Esophagus muscularis mucosa (tissue), 4 donors: ENCODE results near the gene MBNL1. TPM values are rescaled to one million over a fixed set of nuclear protein-coding genes. Genes with fewer than 3 reads are reported as not detected.

ENCODE experiments used
- DNase-seq: peaks from one replicate; pipeline ENCODE4 v3.0.0-alpha.2; 2017; ENCODE audit errors: extremely low spot score
- H3K27ac ChIP-seq, 4 donors: fragments of 200-600 bp; sonication (generic); replicated peaks in 1 of 4; 1 replicate in 3 of 4; 2 replicates in 1 of 4; pipeline ENCODE4 v1.5.1; 2016 to 2019; ENCODE audit warnings: mild to moderate bottlenecking in 1 of 4
- H3K27me3 ChIP-seq, 4 donors: fragments of 200-600 bp; sonication (generic); one replicate each; pipeline versions ENCODE4 v1.5.1 to v1.6.0; 2016 to 2019
- H3K36me3 ChIP-seq, 4 donors: fragments of 200-600 bp; sonication (generic); one replicate each; pipeline ENCODE4 v1.5.1; 2016 to 2019
- H3K4me1 ChIP-seq, 4 donors: fragments of 200-600 bp; sonication (generic); one replicate each; pipeline ENCODE4 v1.5.1; 2016 to 2019
- H3K4me3 ChIP-seq, 4 donors: fragments of 200-600 bp; sonication (generic); 1 replicate in 2 of 4; 2 replicates in 2 of 4; pipeline ENCODE4 v1.5.1; 2016 to 2019; ENCODE audit warnings: mild to moderate bottlenecking in 4 of 4, moderate library complexity in 1 of 4
- H3K9me3 ChIP-seq, 4 donors: fragments of 200-600 bp; sonication (generic); 1 replicate in 3 of 4; 2 replicates in 1 of 4; pipeline ENCODE4 v1.5.1; 2016 to 2019
- EP300 ChIP-seq: sonication (generic); formaldehyde crosslinking; IDR thresholded peaks from one replicate; pipeline ENCODE4 v1.6.1; 2017; ENCODE audit warnings: antibody characterized with exemption
- POLR2A ChIP-seq: fragments of 450-650 bp; IDR thresholded peaks from one replicate; pipeline ENCODE4 v1.6.1; 2017; ENCODE audit warnings: antibody characterized with exemption, moderate library complexity, mild to moderate bottlenecking, low read depth
- POLR2AphosphoS5 ChIP-seq, 2 donors: sonication (generic); formaldehyde crosslinking; IDR thresholded peaks; one replicate each; pipeline ENCODE4 v1.6.1; 2017; ENCODE audit warnings: antibody characterized with exemption in 2 of 2
- whole genome bisulfite sequencing: methylation state at CpG from one replicate; pipeline ENCODE4 v1.1.5; 2018; 5-methylcytosine and 5-hydroxymethylcytosine counted together
- intact Hi-C: fragments of 100-400 bp; cut with DNase I; formaldehyde crosslinking; loops from one replicate; pipeline ENCODE4 v1.15.1; 2023
- total RNA-seq, 4 donors: library from RNA; depleted of rRNA; stranded (reverse); fragments of >200 nt; gene quantifications; one replicate each; pipeline versions ENCODE4 v1.1.0 to v1.2.1, GENCODE V29; 2016
- TF ChIP-seq, protein P1 (sequence below), 3 experiments: fragments of 200-600 bp in 2 of 3; fragments of 450-650 bp in 1 of 3; sonication (generic) in 2 of 3; IDR thresholded peaks; one replicate each; pipeline ENCODE4 v1.5.1; 2017 to 2019; ENCODE audit warnings: antibody characterized with exemption in 3 of 3, mild to moderate bottlenecking in 2 of 3, moderate library complexity in 1 of 3

Gene MBNL1
- total RNA-seq, 4 donors from 2014 or later: 635 to 868 (median 720) TPM

GRCh38 chr3:152225201-152225600, 43.5 kb upstream of the MBNL1 start:
- no peaks in the 10 kb centered on the region for H3K27me3 ChIP-seq
- peak overlapping the region; percentile 55 to 85 (median 68) for H3K27ac ChIP-seq
- H3K36me3 ChIP-seq: no peaks in the 10 kb centered on the region
- intact Hi-C loops: no loop called here
- TF ChIP-seq, protein P1, sequence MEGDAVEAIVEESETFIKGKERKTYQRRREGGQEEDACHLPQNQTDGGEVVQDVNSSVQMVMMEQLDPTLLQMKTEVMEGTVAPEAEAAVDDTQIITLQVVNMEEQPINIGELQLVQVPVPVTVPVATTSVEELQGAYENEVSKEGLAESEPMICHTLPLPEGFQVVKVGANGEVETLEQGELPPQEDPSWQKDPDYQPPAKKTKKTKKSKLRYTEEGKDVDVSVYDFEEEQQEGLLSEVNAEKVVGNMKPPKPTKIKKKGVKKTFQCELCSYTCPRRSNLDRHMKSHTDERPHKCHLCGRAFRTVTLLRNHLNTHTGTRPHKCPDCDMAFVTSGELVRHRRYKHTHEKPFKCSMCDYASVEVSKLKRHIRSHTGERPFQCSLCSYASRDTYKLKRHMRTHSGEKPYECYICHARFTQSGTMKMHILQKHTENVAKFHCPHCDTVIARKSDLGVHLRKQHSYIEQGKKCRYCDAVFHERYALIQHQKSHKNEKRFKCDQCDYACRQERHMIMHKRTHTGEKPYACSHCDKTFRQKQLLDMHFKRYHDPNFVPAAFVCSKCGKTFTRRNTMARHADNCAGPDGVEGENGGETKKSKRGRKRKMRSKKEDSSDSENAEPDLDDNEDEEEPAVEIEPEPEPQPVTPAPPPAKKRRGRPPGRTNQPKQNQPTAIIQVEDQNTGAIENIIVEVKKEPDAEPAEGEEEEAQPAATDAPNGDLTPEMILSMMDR (IDR thresholded peaks at IDR 0.05): no peak
- TF ChIP-seq EP300 (no peak), POLR2AphosphoS5 (IDR thresholded peaks at IDR 0.05) (no peak), POLR2A (no peak)
- peaks cover 3 to 60% (median 57%) of the 10 kb centered on the region in 4 donors for H3K4me1 ChIP-seq
- 23% methylated on average over 2 of the region's 2 CpGs for WGBS
- DNase-seq: no peak
- H3K9me3 ChIP-seq: no peaks in the 10 kb centered on the region
- no peak overlapping the region for H3K4me3 ChIP-seq

DNA sequence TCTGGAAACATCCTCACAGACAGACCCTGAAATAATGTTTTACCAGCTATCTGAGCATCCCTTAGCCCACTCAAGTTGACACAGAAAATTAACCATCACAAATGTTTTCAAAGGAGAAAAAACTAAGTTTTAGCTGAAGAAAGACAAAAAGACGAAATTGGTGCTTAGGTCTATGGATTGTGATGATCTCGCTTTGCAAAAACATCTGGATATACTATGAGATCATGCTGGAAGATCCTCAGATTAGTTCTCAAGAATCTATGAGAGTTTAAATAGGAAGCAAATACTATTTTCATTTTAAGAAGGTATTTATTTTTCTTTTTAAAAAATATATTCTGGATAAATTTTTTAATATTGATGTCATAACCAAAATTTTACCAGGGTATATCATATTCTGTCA, 42.6 kb upstream of the MBNL1 start:
- Histone ChIP-seq H3K36me3 (no peaks in the 10 kb centered on the region), H3K27me3 (no peaks in the 10 kb centered on the region), H3K4me3 (no peak overlapping the region), H3K4me1 (peaks cover 3 to 52% (median 49%) of the 10 kb centered on the region in 4 donors), H3K27ac (peak overlapping the region in 3 of 4 donors; percentile 28 to 57 (median 55)), H3K9me3 (no peaks in the 10 kb centered on the region)
- DNase-seq: no peak
- WGBS: 65% methylated on average over 2 of the region's 2 CpGs
- intact Hi-C loops: no loop called here
- no peak for TF ChIP-seq POLR2AphosphoS5 (IDR thresholded peaks at IDR 0.05)
- no peak for TF ChIP-seq POLR2A
- TF ChIP-seq, protein P1 (IDR thresholded peaks at IDR 0.05): no peak
- TF ChIP-seq EP300: no peak

GRCh38 chr3:152227027-152227426, 41.7 kb upstream of the MBNL1 start:
- Histone ChIP-seq H3K4me3 (no peak overlapping the region), H3K36me3 (no peaks in the 10 kb centered on the region), H3K4me1 (peaks cover 3 to 44% (median 40%) of the 10 kb centered on the region in 4 donors), H3K9me3 (no peaks in the 10 kb centered on the region), H3K27me3 (no peaks in the 10 kb centered on the region), H3K27ac (no peak overlapping the region)
- TF ChIP-seq EP300: no peak
- TF ChIP-seq POLR2AphosphoS5 (IDR thresholded peaks at IDR 0.05): no peak
- TF ChIP-seq, protein P1 (IDR thresholded peaks at IDR 0.05): no peak
- no peak for TF ChIP-seq POLR2A
- intact Hi-C loops: no loop called here
- 70% methylated on average over 2 of the region's 2 CpGs for WGBS
- DNase-seq: no peak

DNA sequence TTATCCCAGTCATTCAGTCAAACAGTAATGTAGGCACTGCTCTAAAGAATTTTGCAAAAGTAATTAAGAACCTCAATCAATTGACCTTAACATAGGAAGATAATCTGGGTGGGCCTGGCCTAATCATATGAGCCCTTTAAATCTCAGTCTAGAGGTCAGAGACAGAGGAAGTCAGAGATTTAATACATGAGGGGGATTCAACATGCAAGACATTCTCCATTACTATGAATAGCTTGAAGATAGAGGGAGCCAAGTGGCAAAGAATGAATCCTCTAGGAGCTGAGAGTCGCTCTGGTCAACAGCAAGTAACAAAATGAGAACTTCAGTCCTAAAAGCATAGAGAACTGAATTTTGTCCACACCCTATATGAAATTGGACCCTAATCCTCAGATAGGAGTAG, 39.0 kb upstream of the MBNL1 start:
- no peaks in the 10 kb centered on the region for H3K36me3 ChIP-seq
- TF ChIP-seq EP300: no peak
- TF ChIP-seq, protein P1 (IDR thresholded peaks at IDR 0.05): peak in 2 of 3 experiments; percentile 6
- WGBS: 71% methylated on average over 1 of the region's 1 CpG
- H3K4me1 ChIP-seq: peaks cover 0 to 20% (median 17%) of the 10 kb centered on the region in 4 donors
- H3K27ac ChIP-seq: no peak overlapping the region
- no peaks in the 10 kb centered on the region for H3K9me3 ChIP-seq
- H3K4me3 ChIP-seq: no peak overlapping the region
- no peaks in the 10 kb centered on the region for H3K27me3 ChIP-seq
- intact Hi-C loops: no loop called here
- no peak for DNase-seq

- H3K36me3 ChIP-seq: no peaks in the 10 kb centered on the region
- H3K27me3 ChIP-seq: no peaks in the 10 kb centered on the region
- no peak overlapping the region for H3K27ac ChIP-seq
- peaks cover 6 to 20% (median 12%) of the 10 kb centered on the region in 4 donors for H3K4me1 ChIP-seq
- TF ChIP-seq POLR2A (no peak), EP300 (no peak), POLR2AphosphoS5 (IDR thresholded peaks at IDR 0.05) (no peak)
- TF ChIP-seq, protein P1 (IDR thresholded peaks at IDR 0.05): no peak
- no peaks in the 10 kb centered on the region for H3K9me3 ChIP-seq
- no peak for DNase-seq
- 86% methylated on average over 1 of the region's 1 CpG for WGBS
- no peak overlapping the region for H3K4me3 ChIP-seq
- intact Hi-C loops: no loop called here
These were observed 38.4 kb upstream of the MBNL1 start for GRCh38 chr3:152230370-152230769.
